Naive thymus-derived CD8-positive, alpha-beta T cell (primary cell): ENCODE data around the gene FHL1. TPM values are rescaled to one million over a fixed set of nuclear protein-coding genes. Genes with fewer than 3 reads are reported as not detected.
"Not testable (repeated sequence)": the region's sequence is repeated elsewhere in the genome, so short reads cannot be mapped to it uniquely, and the experiment has no call there.

ENCODE experiments used
- ATAC-seq, 2 donors: fragments of 150-1000 bp; cut with Tn5 transposase in 1 of 2; sonication (Bioruptor Pico), chemical (Tn5 transposase) in 1 of 2; 1 replicate in 1 of 2; 2 replicates in 1 of 2; pipeline ENCODE4 v1.10.0; 2021; ENCODE audit warnings: mild to moderate bottlenecking in 2 of 2, moderate library complexity in 2 of 2
- POLR2A ChIA-PET: fragments of 350-600 bp; sonication (Branson Sonifier 250); formaldehyde crosslinking; loops from one replicate; lab custom pipeline; 2021; ENCODE audit warnings: antibody characterized with exemption; lab: Charles Lee
- DNase-seq, 10 donors: peaks; one replicate each; pipeline versions ENCODE4 v3.0.0 to v3.0.0-alpha.2; 2020 to 2022
- H3K27ac Mint-ChIP-seq, 10 donors: one replicate each; pipeline ENCODE4 v1.8.0; 2020 to 2022; ENCODE audit warnings: mild to moderate bottlenecking in 10 of 10, mixed read lengths in 10 of 10, moderate library complexity in 4 of 10, inconsistent platforms in 1 of 10
- H3K27me3 Mint-ChIP-seq, 5 donors: one replicate each; pipeline ENCODE4 v1.8.0; 2021 to 2022; ENCODE audit warnings: mixed read lengths in 5 of 5
- H3K36me3 Mint-ChIP-seq, 3 donors: one replicate each; pipeline ENCODE4 v1.8.0; 2020 to 2022; ENCODE audit warnings: mixed read lengths in 3 of 3, mild to moderate bottlenecking in 2 of 3, inconsistent platforms in 1 of 3
- H3K4me1 Mint-ChIP-seq, 4 donors: one replicate each; pipeline ENCODE4 v1.8.0; 2021 to 2022; ENCODE audit warnings: mixed read lengths in 4 of 4
- H3K4me3 Mint-ChIP-seq, 10 donors: one replicate each; pipeline ENCODE4 v1.8.0; 2020 to 2022; ENCODE audit warnings: mild to moderate bottlenecking in 10 of 10, mixed read lengths in 10 of 10, moderate library complexity in 6 of 10, inconsistent platforms in 1 of 10
- H3K9me3 Mint-ChIP-seq, 9 donors: one replicate each; pipeline ENCODE4 v1.8.0; 2020 to 2022; ENCODE audit warnings: mixed read lengths in 9 of 9, mild to moderate bottlenecking in 3 of 9, inconsistent platforms in 1 of 9, moderate library complexity in 1 of 9
- polyA plus RNA-seq, 3 donors: library from polyadenylated mRNA; unstranded; fragments of 300-500 nt; fragmentation: Illumina TruSeq; gene quantifications; one replicate each; pipeline ENCODE4 v1.2.3, GENCODE V29; 2021
- total RNA-seq, 8 experiments: library from RNA in 2 of 8; stranded (reverse) in 2 of 8; gene quantifications; one replicate each; pipeline ENCODE4 v1.2.3 and lab custom pipeline; 2021 to 2026

FHL1 gene
- total and polyA plus RNA-seq, 5 experiments from 2014 or later: 10.8 to 16.6 (median 14.9) TPM

GRCh38 chrX:136220951-136221350 lies 73.6 kb downstream of the FHL1 start:
- Mint-ChIP-seq H3K27me3 (no peaks in the 10 kb centered on the region), H3K27ac (no peak overlapping the region), H3K36me3 (peaks cover 0 to 63% (median 12%) of the 10 kb centered on the region in 3 donors), H3K4me1 (no peaks in the 10 kb centered on the region), H3K4me3 (no peak overlapping the region), H3K9me3 (no peaks in the 10 kb centered on the region)
- POLR2A ChIA-PET: no interaction called here
- DNase-seq (no peak), ATAC-seq (no peak)

- no peak for ATAC-seq
- Mint-ChIP-seq H3K4me3 (no peak overlapping the region), H3K36me3 (peaks cover 0 to 69% (median 12%) of the 10 kb centered on the region in 3 donors), H3K9me3 (no peaks in the 10 kb centered on the region), H3K27ac (no peak overlapping the region), H3K4me1 (no peaks in the 10 kb centered on the region), H3K27me3 (no peaks in the 10 kb centered on the region)
- DNase-seq: no peak
- POLR2A ChIA-PET: no interaction called here
Measured at GRCh38 chrX:136221851-136222513, 74.6 kb downstream of the FHL1 start.

- H3K4me1 Mint-ChIP-seq: peaks cover 0 to 20% (median 2%) of the 10 kb centered on the region in 4 donors
- no peak for ATAC-seq
- H3K27ac Mint-ChIP-seq: peak overlapping the region in 1 of 10 donors; percentile 30
- no peaks in the 10 kb centered on the region for H3K27me3 Mint-ChIP-seq
- H3K4me3 Mint-ChIP-seq: no peak overlapping the region
- DNase-seq: no peak
- POLR2A ChIA-PET: no interaction called here
- H3K36me3 Mint-ChIP-seq: peaks cover 0 to 77% (median 9%) of the 10 kb centered on the region in 3 donors
- no peaks in the 10 kb centered on the region for H3K9me3 Mint-ChIP-seq
Measured at GRCh38 chrX:136227074-136227473, 79.7 kb downstream of the FHL1 start.

- no peaks in the 10 kb centered on the region for H3K27me3 Mint-ChIP-seq
- H3K27ac Mint-ChIP-seq: peak overlapping the region in 2 of 10 donors; percentile 25 to 35
- POLR2A ChIA-PET: no interaction called here
- H3K4me3 Mint-ChIP-seq: peak overlapping the region in 1 of 10 donors; percentile 28
- peaks cover 0 to 73% (median 9%) of the 10 kb centered on the region in 3 donors for H3K36me3 Mint-ChIP-seq
- no peaks in the 10 kb centered on the region for H3K9me3 Mint-ChIP-seq
- DNase-seq (no peak), ATAC-seq (peak in 1 of 2 donors; percentile 53)
- peaks cover 0 to 20% (median 2%) of the 10 kb centered on the region in 4 donors for H3K4me1 Mint-ChIP-seq
Measured at GRCh38 chrX:136227948-136228838, 80.9 kb downstream of the FHL1 start.

GRCh38 chrX:136228839-136229207 lies 81.5 kb downstream of the FHL1 start:
- H3K4me1 Mint-ChIP-seq: peaks cover 0 to 20% (median 2%) of the 10 kb centered on the region in 4 donors
- DNase-seq (no peak), ATAC-seq (no peak)
- H3K36me3 Mint-ChIP-seq: peaks cover 0 to 73% (median 9%) of the 10 kb centered on the region in 3 donors
- H3K9me3 Mint-ChIP-seq: no peaks in the 10 kb centered on the region
- H3K27ac Mint-ChIP-seq: peak overlapping the region in 1 of 10 donors; percentile 35
- no peaks in the 10 kb centered on the region for H3K27me3 Mint-ChIP-seq
- H3K4me3 Mint-ChIP-seq: no peak overlapping the region
- POLR2A ChIA-PET: no interaction called here

GRCh38 chrX:136237074-136237473 lies 89.7 kb downstream of the FHL1 start:
- ATAC-seq: no peak
- H3K9me3 Mint-ChIP-seq: no peaks in the 10 kb centered on the region
- no peaks in the 10 kb centered on the region for H3K27me3 Mint-ChIP-seq
- H3K4me1 Mint-ChIP-seq: no peaks in the 10 kb centered on the region
- DNase-seq: no peak
- no peak overlapping the region for H3K27ac Mint-ChIP-seq
- POLR2A ChIA-PET: no interaction called here
- H3K36me3 Mint-ChIP-seq: peaks cover 0 to 56% (median 19%) of the 10 kb centered on the region in 3 donors
- no peak overlapping the region for H3K4me3 Mint-ChIP-seq

- not testable (repeated sequence) for H3K27ac Mint-ChIP-seq, H3K27me3 Mint-ChIP-seq
- peaks cover 0 to 63% (median 19%) of the 10 kb centered on the region in 3 donors for H3K36me3 Mint-ChIP-seq
Measured at GRCh38 chrX:136237849-136238248, 90.5 kb downstream of the FHL1 start.

GRCh38 chrX:136246201-136246600 lies 98.9 kb downstream of the FHL1 start:
- DNase-seq (no peak), ATAC-seq (no peak)
- peaks cover 0 to 6% (median 4%) of the 10 kb centered on the region in 4 donors for H3K4me1 Mint-ChIP-seq
- H3K27ac Mint-ChIP-seq: peak overlapping the region in 1 of 10 donors; percentile 25
- POLR2A ChIA-PET: no interaction called here
- H3K27me3 Mint-ChIP-seq: no peaks in the 10 kb centered on the region
- no peak overlapping the region for H3K4me3 Mint-ChIP-seq
- peaks cover 0 to 45% (median 7%) of the 10 kb centered on the region in 3 donors for H3K36me3 Mint-ChIP-seq
- H3K9me3 Mint-ChIP-seq: no peaks in the 10 kb centered on the region

More at GRCh38 chrX:136237849-136238248, 90.5 kb downstream of the FHL1 start:
- H3K4me1 Mint-ChIP-seq, DNase-seq, H3K4me3 Mint-ChIP-seq, H3K9me3 Mint-ChIP-seq, ATAC-seq, POLR2A ChIA-PET: not testable (repeated sequence)

GRCh38 chrX:136250191-136251040 lies 103.1 kb downstream of the FHL1 start:
- peaks cover 0 to 7% (median 0%) of the 10 kb centered on the region in 3 donors for H3K36me3 Mint-ChIP-seq
- peak overlapping the region; percentile 58 to 89 (median 82) for H3K4me3 Mint-ChIP-seq
- peak; percentile 18 to 49 for ATAC-seq
- H3K27ac Mint-ChIP-seq: peak overlapping the region in 8 of 10 donors; percentile 43 to 86 (median 78)
- H3K9me3 Mint-ChIP-seq: no peaks in the 10 kb centered on the region
- H3K4me1 Mint-ChIP-seq: peaks cover 0 to 11% (median 7%) of the 10 kb centered on the region in 4 donors
- peak in 3 of 10 donors; percentile 8 to 15 (median 14) for DNase-seq
- POLR2A ChIA-PET: no interaction called here
- H3K27me3 Mint-ChIP-seq: no peaks in the 10 kb centered on the region

- Mint-ChIP-seq H3K27me3 (no peaks in the 10 kb centered on the region), H3K4me1 (peaks cover 2 to 11% (median 7%) of the 10 kb centered on the region in 4 donors), H3K9me3 (no peaks in the 10 kb centered on the region), H3K4me3 (peak within 1 kb of the TSS; percentile 84 to 96 (median 92)), H3K36me3 (peaks cover 0 to 2% (median 0%) of the 10 kb centered on the region in 3 donors), H3K27ac (peak within 1 kb of the TSS; percentile 74 to 94 (median 90))
- DNase-seq (peak; percentile 52 to 80 (median 63)), ATAC-seq (peak; percentile 89 to 94)
- POLR2A ChIA-PET: no interaction called here
Measured at GRCh38 chrX:136251041-136251991, 104.0 kb downstream of the FHL1 start, which contains the start of gene MAP7D3. MAP7D3 (minus strand) TSS chrX:136251400; CDS start chrX:136251358, 42 bp downstream.

GRCh38 chrX:136255541-136255940 lies 108.2 kb downstream of the FHL1 start:
- Mint-ChIP-seq H3K4me3 (no peak overlapping the region), H3K36me3 (no peaks in the 10 kb centered on the region), H3K4me1 (peaks cover 6 to 17% (median 14%) of the 10 kb centered on the region in 4 donors), H3K9me3 (no peaks in the 10 kb centered on the region), H3K27me3 (no peaks in the 10 kb centered on the region), H3K27ac (no peak overlapping the region)
- DNase-seq: no peak
- POLR2A ChIA-PET: no interaction called here
- no peak for ATAC-seq
